Endometrial microvascular endothelial cells (primary cell): ENCODE data around the gene MTX2. TPM values are rescaled to one million over a fixed set of nuclear protein-coding genes. Genes with fewer than 3 reads are reported as not detected.
"Not testable (repeated sequence)": the region's sequence is repeated elsewhere in the genome, so short reads cannot be mapped to it uniquely, and the experiment has no call there.

Experiments used
- in situ Hi-C: cut with HindIII; loops from 2 replicates; pipeline ENCODE4 v1.10.0; 2017; ENCODE audit warnings: low sequenced_read_pairs, low pct_unique_long_range_greater_than_20kb; ENCODE audit errors: inconsistent ontology term
- total RNA-seq: library from RNA; depleted of rRNA; stranded (reverse); fragments of >200 nt; gene quantifications from one replicate; pipeline ENCODE4 v1.2.3, GENCODE V29; 2015; ENCODE audit errors: inconsistent ontology term

MTX2 gene
- total RNA-seq, 1 donor from 2014 or later = 47.8 TPM

- in situ Hi-C loops = no loop called here
Observed at GRCh38 chr2:176356251-176356650, 87.0 kb downstream of the MTX2 start.

DNA sequence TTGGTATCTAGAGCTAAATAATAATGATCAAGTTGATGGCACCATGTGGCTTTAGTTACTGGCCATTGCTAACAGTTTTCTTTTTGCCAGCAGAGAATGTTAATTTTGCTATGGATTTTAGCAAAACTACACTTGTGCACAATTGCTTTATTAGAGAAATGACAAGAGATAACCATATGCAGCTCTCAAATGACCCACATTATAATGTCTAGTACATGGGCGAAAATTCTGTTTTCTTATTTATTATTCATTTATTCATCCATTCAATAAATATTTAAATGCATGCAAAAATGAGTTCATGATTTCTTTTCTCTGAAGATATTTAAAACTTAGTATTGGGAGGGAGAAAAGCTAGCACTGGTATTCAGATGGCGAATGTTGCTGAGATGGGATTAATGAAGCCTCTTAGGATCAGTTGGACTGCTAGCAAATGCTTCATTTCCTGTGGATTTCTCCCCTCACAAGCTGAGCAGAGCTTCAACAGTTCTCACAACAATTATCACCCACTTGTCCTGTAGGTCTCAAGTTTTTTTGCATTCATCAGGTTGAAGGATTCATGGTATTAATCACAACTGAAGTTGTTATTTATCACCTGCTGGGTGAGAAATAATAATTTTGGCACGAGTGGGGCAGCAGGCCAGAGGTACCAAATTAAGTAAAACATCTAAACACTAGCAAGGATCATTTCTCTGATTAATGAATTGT, 95.2 kb downstream of the MTX2 start:
- in situ Hi-C loops = no loop called here

DNA sequence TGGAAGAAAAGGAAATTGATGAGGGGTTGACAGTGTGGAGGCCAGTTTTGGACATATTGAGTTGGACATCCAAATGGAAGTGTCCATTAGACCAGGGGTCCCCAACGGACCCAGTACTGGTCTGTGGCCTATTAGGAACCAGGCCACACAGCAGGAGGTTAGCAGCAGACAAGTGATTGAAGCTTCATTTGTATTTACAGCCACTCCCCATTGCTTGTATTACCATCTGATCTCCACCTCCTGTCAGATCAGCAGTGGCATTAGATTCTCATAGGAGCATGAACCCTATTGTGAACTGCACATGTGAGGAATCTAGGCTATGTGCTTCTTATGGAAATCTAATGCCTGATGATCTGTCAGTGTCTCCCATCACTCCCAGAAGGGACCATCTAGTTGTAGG, 99.1 kb downstream of the MTX2 start:
- in situ Hi-C loops = no loop called here

GRCh38 chr2:176370467-176371171, 101.4 kb downstream of the MTX2 start:
- in situ Hi-C loops = no loop called here

DNA sequence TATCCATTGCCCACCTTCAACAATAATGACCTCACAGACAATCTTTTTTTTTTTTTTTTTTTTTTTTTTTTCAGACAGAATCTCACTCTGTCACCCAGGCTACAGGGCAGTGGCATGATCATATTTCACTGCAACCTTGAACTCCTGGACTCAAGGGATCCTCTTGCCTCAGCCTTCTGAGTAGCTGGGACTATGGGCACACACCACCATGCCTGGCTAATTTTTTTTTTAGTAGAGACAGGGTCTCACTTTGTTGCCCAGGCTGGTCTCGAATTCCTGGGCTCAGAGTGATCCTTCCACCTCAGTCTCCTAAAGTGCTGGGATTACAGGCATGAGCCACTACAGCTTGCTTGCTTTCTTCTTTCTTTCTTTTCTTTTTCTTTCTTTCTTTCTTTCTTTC, 103.9 kb downstream of the MTX2 start:
- in situ Hi-C loops = not testable (repeated sequence)

- in situ Hi-C loops = no loop called here
Observed at GRCh38 chr2:176378323-176378722, 109.1 kb downstream of the MTX2 start.

- in situ Hi-C loops = no loop called here
Observed at GRCh38 chr2:176380341-176380740, 111.1 kb downstream of the MTX2 start.

GRCh38 chr2:176383100-176383499, 113.9 kb downstream of the MTX2 start:
- in situ Hi-C loops = no loop called here

DNA sequence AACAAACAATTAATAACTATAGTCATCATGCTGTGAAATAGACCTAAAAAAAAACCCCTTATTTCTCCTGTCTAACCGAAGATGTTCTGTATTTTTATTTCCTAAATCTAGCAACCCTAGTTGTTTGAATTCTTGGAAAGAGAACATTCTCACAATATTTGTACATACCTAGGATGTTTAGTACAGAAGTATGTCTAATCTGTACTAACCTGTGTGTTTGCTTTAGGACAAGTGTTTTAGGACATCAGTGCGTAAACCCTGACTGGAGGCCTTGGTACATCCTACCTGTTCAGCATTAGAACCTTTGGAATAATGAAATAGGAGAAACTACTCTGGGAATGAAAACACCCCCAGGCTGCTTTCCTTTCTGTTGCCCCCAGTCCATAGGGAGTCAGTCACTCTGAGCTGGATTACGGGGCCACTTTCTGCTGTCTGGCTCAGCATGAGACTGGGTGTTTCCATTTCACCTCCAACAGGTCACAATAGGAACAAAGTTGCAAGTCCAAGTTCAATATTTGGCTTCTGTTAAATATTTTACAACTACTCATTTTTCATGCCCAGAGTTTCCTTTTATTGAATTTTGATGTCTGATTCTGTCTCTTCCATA, 114.7 kb downstream of the MTX2 start:
- in situ Hi-C loops = no loop called here

DNA sequence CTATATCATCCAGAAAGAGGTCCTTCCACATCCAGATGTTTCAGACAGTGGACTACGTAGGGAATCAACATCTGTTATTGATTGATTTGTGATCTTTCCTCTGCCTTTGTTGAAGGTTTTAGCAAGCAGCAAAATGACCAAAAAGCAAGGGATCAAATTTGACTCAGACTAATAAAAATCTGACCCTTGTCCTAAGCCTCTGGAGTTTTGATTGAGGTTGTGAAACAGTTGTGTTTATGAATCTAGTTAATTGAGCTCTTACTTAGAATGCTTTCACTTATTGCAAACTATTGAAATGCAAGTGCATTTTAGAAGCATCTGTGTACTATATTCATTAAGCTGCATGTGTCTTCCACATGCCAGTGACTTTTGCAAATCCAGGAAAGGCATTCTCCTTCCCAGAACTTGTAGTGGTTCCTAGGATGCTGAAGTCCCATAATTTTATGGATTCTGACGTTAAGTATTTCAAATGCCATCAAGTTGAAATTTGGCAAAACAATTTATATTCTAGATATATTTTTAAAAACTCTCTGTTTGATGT, 116.0 kb downstream of the MTX2 start:
- in situ Hi-C loops = no loop called here

DNA sequence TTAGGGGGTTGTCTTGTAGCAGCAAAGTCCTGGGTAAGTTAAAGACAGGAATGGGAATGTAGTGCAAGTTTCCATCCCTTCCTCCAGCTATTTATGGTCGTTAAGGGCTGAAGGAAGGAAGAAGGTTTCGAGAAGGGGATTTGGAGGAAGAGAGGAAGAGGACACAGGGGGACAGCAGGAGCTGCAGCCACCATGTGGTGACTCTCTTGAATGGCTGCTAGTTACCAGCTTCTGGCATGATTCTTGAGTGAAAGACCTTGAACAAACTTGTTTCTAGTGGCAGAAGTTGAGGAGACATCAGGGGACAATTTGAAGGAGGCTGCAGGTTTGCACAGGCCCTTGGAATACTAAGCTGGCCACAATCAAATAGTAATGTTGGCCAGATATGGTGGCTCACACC, 116.6 kb downstream of the MTX2 start:
- in situ Hi-C loops = no loop called here

Other genes starting within 250 kb of the MTX2 start
- gene EVX2, start 185.5 kb upstream of the MTX2 start, total RNA-seq = not detected
- gene HOXD13, start 176.7 kb upstream of the MTX2 start, total RNA-seq = not detected
- gene HOXD12, start 169.6 kb upstream of the MTX2 start, total RNA-seq = not detected
- gene HOXD11, start 162.2 kb upstream of the MTX2 start, total RNA-seq = 2.0 TPM
- 36.0 TPM for gene HOXD10, start 152.7 kb upstream of the MTX2 start, total RNA-seq
- gene HOXD9, start 146.7 kb upstream of the MTX2 start, total RNA-seq = 63.6 TPM
- gene HOXD8, start 139.7 kb upstream of the MTX2 start, total RNA-seq = 41.0 TPM
- gene HOXD4, start 117.9 kb upstream of the MTX2 start, total RNA-seq = 18.7 TPM
- 21.4 TPM for gene HOXD3, start 112.1 kb upstream of the MTX2 start, total RNA-seq
- gene HOXD1, start 80.8 kb upstream of the MTX2 start, total RNA-seq = 4.8 TPM